Stimulated activated naive CD8-positive, alpha-beta T cell treated with anti-CD3 and anti-CD28 coated beads, Interleukin-15, amount 100 ng/mL, for 72 hours (primary cell): ENCODE results near the gene TRIM34.
"Not testable (repeated sequence)": the region's sequence is repeated elsewhere in the genome, so short reads cannot be mapped to it uniquely, and the experiment has no call there.

Experiments
- ATAC-seq: fragments of 150-1000 bp; cut with Tn5 transposase; 2 replicates; pipeline ENCODE4 v1.10.0; 2021; ENCODE audit warnings: mild to moderate bottlenecking, moderate library complexity
- DNase-seq, 2 donors: peaks; one replicate each; pipeline ENCODE4 v3.0.0; 2021 to 2022
- H3K27ac Mint-ChIP-seq, 2 donors: one replicate each; pipeline ENCODE4 v1.8.0; 2022; ENCODE audit warnings: mild to moderate bottlenecking in 2 of 2, mixed read lengths in 2 of 2, moderate library complexity in 2 of 2
- H3K27me3 Mint-ChIP-seq: one replicate; pipeline ENCODE4 v1.8.0; 2022; ENCODE audit warnings: mixed read lengths
- H3K4me1 Mint-ChIP-seq: one replicate; pipeline ENCODE4 v1.8.0; 2022; ENCODE audit warnings: mild to moderate bottlenecking, mixed read lengths
- H3K4me3 Mint-ChIP-seq, 2 donors: one replicate each; pipeline ENCODE4 v1.8.0; 2022; ENCODE audit warnings: mild to moderate bottlenecking in 2 of 2, mixed read lengths in 2 of 2, moderate library complexity in 1 of 2
- H3K9me3 Mint-ChIP-seq, 2 donors: one replicate each; pipeline ENCODE4 v1.8.0; 2022; ENCODE audit warnings: mixed read lengths in 2 of 2

TRIM34 gene

DNA sequence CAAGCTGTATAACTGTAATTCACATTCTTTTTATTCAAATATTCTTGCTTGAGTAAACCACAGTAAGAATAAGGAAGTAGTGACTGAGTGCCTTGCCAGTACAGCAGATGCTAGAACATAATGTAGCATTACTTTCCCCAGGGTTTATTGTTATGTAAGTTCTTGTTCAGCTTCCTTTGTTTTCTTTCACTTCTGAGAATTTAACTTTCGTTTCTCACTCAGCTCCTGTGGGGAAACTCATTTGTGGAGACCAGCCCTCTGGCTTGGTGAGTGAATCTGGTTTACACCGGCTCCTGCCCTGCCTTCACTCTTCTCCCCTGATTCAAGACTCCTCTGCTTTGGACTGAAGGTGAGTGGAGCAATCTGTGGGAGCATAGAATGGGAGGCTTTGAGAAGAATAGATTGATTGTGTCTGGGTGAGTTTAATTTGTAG lies 64.8 kb downstream of the TRIM34 start, which contains the start of gene TRIM22:
Gene TRIM22, plus strand, starts transcription at position 240 of the 433 bp plus-strand sequence. CDS start 6,443 bp downstream, outside the sequence.
- H3K4me3 Mint-ChIP-seq, result peak within 1 kb of the TSS; percentile 93 to 97

DNA sequence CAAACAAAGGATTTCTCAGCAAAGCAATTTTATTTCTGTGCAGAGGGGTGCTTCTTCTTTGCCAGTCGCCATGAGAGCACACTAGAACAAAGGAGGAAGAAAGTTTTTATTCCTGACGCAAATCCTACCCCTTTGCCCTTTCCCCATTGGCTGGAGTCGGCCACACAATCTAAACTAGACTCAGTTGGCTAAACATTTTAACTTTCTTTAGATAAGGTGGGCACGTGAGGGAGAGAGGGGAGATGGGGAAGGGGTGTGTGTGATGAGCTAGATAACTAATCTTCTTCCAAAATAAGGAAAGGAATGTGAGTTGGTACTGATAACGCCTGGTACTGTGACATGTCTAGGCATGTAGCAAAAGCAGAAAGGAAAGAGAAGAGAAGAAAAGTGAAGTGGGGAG lies 65.4 kb downstream of the TRIM34 start:
- peak overlapping the region; percentile 98 to 99 for H3K27ac Mint-ChIP-seq
- peak; percentile 2 for ATAC-seq
- H3K9me3 Mint-ChIP-seq, result no peaks in the 10 kb centered on the region
- DNase-seq, result peak in 1 of 2 donors; percentile 12
- H3K27me3 Mint-ChIP-seq, result no peaks in the 10 kb centered on the region
- H3K4me3 Mint-ChIP-seq, result peak overlapping the region; percentile 93 to 97
- peaks cover 48% of the 10 kb centered on the region for H3K4me1 Mint-ChIP-seq

More for the DNA sequence above, 64.8 kb downstream of the TRIM34 start, which contains the start of gene TRIM22:
- H3K9me3 Mint-ChIP-seq, result no peaks in the 10 kb centered on the region
- H3K27me3 Mint-ChIP-seq, result no peaks in the 10 kb centered on the region
- H3K27ac Mint-ChIP-seq, result peak within 1 kb of the TSS; percentile 98 to 99
- DNase-seq (peak; percentile 56 to 74), ATAC-seq (peak; percentile 83)
- H3K4me1 Mint-ChIP-seq, result peaks cover 46% of the 10 kb centered on the region

DNA sequence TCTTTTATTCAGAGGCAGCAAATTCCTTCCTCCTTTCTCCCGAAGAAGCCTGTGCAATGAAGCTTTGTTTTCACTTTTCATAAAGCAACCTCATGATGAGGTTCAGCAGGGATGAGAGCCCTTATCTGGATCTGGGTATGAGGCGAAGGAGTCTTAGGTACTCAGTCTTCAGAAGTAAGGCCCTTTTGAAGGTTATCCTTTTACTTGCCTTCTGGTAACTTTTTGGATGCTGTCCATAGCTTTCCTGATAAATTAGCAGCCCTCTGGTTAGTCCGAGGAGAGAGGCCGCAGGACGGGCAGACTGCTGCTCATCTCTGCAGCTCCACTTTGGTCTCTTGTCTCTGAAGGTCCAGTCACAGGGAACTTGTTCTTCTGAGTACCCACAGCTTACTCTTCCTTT lies 65.9 kb downstream of the TRIM34 start:
- no peaks in the 10 kb centered on the region for H3K9me3 Mint-ChIP-seq
- ATAC-seq (peak; percentile 7), DNase-seq (peak in 1 of 2 donors; percentile 13)
- H3K4me1 Mint-ChIP-seq, result peaks cover 48% of the 10 kb centered on the region
- H3K4me3 Mint-ChIP-seq, result peak overlapping the region; percentile 93 to 97
- no peaks in the 10 kb centered on the region for H3K27me3 Mint-ChIP-seq
- H3K27ac Mint-ChIP-seq, result peak overlapping the region; percentile 98 to 99

DNA sequence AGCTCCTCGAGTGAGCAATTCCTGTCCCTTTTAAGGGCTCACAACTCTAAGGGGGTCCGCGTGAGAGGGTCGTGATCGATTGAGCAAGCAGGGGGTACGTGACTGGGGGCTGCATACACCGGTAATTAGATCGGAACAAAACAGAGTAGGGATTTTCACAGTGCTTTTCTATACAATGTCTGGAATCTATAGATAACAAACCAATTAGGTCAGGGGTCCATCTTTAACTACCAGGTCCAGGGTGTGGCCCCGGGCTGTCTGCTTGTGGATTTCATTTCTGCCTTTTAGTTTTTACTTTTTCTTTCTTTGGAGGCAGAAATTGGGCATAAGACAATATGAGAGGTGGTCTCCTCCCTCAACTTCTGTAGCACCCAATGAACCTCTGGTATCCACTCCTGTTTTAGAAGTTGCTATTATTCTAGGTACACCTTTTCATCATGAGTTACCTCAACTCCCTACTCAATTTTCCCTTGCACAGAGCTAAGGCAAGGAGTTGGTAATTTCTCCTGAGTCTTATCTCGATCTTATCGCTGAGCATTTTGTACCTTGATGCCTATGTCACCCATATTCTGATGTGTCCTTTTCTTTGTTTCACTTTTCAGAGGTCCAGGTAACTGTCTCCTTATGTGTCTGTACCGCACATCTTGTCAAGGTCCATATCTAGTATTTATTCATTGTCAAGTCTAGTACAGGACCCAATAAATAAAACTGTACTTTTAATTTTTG lies 66.6 kb downstream of the TRIM34 start:
- ATAC-seq, DNase-seq, H3K9me3 Mint-ChIP-seq, H3K27me3 Mint-ChIP-seq: not testable (repeated sequence)
- Mint-ChIP-seq H3K27ac (peak overlapping the region; percentile 98 to 99), H3K4me1 (peaks cover 50% of the 10 kb centered on the region), H3K4me3 (peak overlapping the region; percentile 93 to 97)

DNA sequence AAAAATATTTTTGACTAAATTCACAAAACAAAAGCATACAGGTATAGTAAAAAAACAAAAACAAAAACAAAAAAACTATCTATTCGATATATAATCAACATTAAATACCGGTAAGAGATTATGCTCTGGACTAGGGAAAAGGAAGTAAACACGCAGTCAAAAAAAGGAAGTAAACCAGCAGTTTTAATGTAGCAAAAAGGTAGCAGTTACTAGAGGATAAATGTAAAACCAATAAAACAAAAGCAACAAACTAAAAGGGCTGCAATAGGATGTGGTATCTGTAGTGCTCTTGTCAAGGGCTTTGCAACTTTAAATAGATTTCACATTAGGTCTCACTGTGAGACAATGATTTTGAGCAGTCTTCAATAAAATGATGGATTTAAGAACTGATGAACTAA lies 67.2 kb downstream of the TRIM34 start:
- peak overlapping the region; percentile 69 to 98 for H3K27ac Mint-ChIP-seq
- ATAC-seq, result no peak
- peak overlapping the region; percentile 93 to 97 for H3K4me3 Mint-ChIP-seq
- H3K4me1 Mint-ChIP-seq, result peaks cover 56% of the 10 kb centered on the region
- no peaks in the 10 kb centered on the region for H3K9me3 Mint-ChIP-seq
- DNase-seq, result no peak
- no peaks in the 10 kb centered on the region for H3K27me3 Mint-ChIP-seq
